Body of pancreas (tissue), 4 donors: ENCODE data around the gene HMG20A.

Source experiments
- POLR2A ChIP-seq, 3 donors: fragments of 450-650 bp; IDR thresholded peaks; one replicate each; pipeline ENCODE4 v1.6.1; 2016; ENCODE audit warnings: antibody characterized with exemption in 3 of 3, mild to moderate bottlenecking in 2 of 3
- TF ChIP-seq, protein P1 (sequence below), 7 experiments: fragments of 450-650 bp in 4 of 7; fragments of 200-600 bp in 3 of 7; sonication (generic) in 3 of 7; IDR thresholded peaks; one replicate each; pipeline ENCODE4 v1.5.1; 2016 to 2019; ENCODE audit warnings: antibody characterized with exemption in 7 of 7

DNA sequence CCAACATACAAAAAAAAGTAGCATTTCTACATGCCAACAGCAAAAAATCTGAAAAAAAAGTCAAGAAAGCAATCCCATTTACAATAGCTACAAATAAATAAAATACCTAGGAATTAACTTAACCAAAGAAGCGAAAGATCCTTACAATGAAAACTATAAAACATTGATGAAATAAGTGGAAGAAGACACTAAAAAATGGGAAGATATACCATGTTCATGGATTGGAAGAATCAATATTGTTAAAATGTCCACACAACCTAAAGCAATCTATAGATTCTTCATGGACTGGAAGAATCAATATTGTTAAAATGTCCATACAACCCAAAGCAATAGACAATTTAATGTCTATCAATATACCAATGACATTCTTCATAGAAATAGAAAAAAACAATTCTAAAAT, 21.8 kb upstream of the HMG20A start:
- TF ChIP-seq, protein P1, sequence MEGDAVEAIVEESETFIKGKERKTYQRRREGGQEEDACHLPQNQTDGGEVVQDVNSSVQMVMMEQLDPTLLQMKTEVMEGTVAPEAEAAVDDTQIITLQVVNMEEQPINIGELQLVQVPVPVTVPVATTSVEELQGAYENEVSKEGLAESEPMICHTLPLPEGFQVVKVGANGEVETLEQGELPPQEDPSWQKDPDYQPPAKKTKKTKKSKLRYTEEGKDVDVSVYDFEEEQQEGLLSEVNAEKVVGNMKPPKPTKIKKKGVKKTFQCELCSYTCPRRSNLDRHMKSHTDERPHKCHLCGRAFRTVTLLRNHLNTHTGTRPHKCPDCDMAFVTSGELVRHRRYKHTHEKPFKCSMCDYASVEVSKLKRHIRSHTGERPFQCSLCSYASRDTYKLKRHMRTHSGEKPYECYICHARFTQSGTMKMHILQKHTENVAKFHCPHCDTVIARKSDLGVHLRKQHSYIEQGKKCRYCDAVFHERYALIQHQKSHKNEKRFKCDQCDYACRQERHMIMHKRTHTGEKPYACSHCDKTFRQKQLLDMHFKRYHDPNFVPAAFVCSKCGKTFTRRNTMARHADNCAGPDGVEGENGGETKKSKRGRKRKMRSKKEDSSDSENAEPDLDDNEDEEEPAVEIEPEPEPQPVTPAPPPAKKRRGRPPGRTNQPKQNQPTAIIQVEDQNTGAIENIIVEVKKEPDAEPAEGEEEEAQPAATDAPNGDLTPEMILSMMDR (IDR thresholded peaks at IDR 0.05): no peak
- TF ChIP-seq POLR2A (IDR thresholded peaks at IDR 0.05): no peak
